ENCODE data around the gene DDX1. TPM values are rescaled to one million over a fixed set of nuclear protein-coding genes. Genes with fewer than 3 reads are reported as not detected.

DDX1 gene
- total and polyA plus RNA-seq, 2 of the 4 experiments (the other 2 are of a cell fraction), result 73.6 to 74.9 TPM

- ChIA-PET CTCF (no interaction called here), POLR2A (ENCODE audit: unreplicated experiment) (no interaction called here)
- no peaks in the 10 kb centered on the region for H3K27me3 ChIP-seq (ENCODE audit: control insufficient read depth, insufficient read depth, low read length)
- no TSS peak for BruUV-seq (replicated peaks)
- H3K79me1 ChIP-seq (ENCODE audit: low read depth in 1 of 2, low read length in 2 of 2), result peaks cover 3 to 18% of the 10 kb centered on the region in 2 experiments; a peak in 3 of 4 replicates
- H3K36me3 ChIP-seq (ENCODE audit: control insufficient read depth, insufficient read depth, low read length), result peaks cover under 1% of the 10 kb centered on the region
- no peak overlapping the region for H2BK15ac ChIP-seq (ENCODE audit: low read depth, low read length)
- H3K9ac ChIP-seq (ENCODE audit: low read depth, low read length), result no peak overlapping the region
- H4K5ac ChIP-seq (ENCODE audit: low read depth, low read length), result no peak overlapping the region
- no peak overlapping the region for H4K8ac ChIP-seq (ENCODE audit: low read depth in 2 of 2, low read length in 2 of 2)
- H2AK9ac ChIP-seq (replicated peaks; ENCODE audit: low read depth, low read length, poor library complexity), result no peak overlapping the region
- no peaks in the 10 kb centered on the region for H3K4me1 ChIP-seq (ENCODE audit: control insufficient read depth, insufficient read depth, low read length)
- dilution Hi-C loops (cut with HindIII; ENCODE audit: low sequenced_read_pairs, unreplicated experiment) (no loop called here), in situ Hi-C loops (cut with MboI; ENCODE audit: low sequenced_read_pairs) (no loop called here), intact Hi-C loops (cut with micrococcal nuclease) (no loop called here)
- H3K18ac ChIP-seq (ENCODE audit: low read depth, low read length), result no peak overlapping the region
- no peak for ATAC-seq (ENCODE audit: low read depth)
- no peak overlapping the region for H2AK5ac ChIP-seq (ENCODE audit: low read depth, low read length)
- no peak overlapping the region for H3K4me2 ChIP-seq (ENCODE audit: low read depth, low read length)
- H3K23ac ChIP-seq (ENCODE audit: low read depth, low read length), result no peak overlapping the region
- H3K27ac ChIP-seq (ENCODE audit: insufficient read depth, low read length), result no peak overlapping the region
- DNase-seq, result no peak
- no peak for TF ChIP-seq RAD21 (IDR thresholded peaks at IDR 0.05; ENCODE audit: low read length)
- no peak for TF ChIP-seq MAFK (IDR thresholded peaks at IDR 0.05; ENCODE audit: low read depth, low read length)
- no peak for TF ChIP-seq CEBPB (IDR thresholded peaks at IDR 0.05; ENCODE audit: low read depth, low read length)
- no peak for TF ChIP-seq CHD1 (IDR thresholded peaks at IDR 0.05; ENCODE audit: low read depth, low read length)
- no peak for TF ChIP-seq ELK1 (IDR thresholded peaks at IDR 0.05; ENCODE audit: borderline replicate concordance, low read depth, low read length)
- TF ChIP-seq CTCF (conservative IDR thresholded peaks at IDR 0.05; ENCODE audit: low read depth, low read length), result no peak
- no peak overlapping the region for H3K4ac ChIP-seq (ENCODE audit: low read depth, low read length)
- no peak overlapping the region for H4K91ac ChIP-seq (ENCODE audit: insufficient read depth, low read depth, low read length)
- H3K14ac ChIP-seq (replicated peaks; ENCODE audit: low read depth, low read length), result no peak overlapping the region
- H3K9me3 ChIP-seq (ENCODE audit: control insufficient read depth, insufficient read depth, low read length), result no peaks in the 10 kb centered on the region
- no peak overlapping the region for H2AFZ ChIP-seq (replicated peaks; ENCODE audit: low read length, poor library complexity)
- 0 out of 2 replicates have a peak, but pooled peaks cover 3% of the 10 kb centered on the region for H3K9me1 ChIP-seq (ENCODE audit: insufficient read depth, low read length)
- no peak overlapping the region for H3K4me3 ChIP-seq (ENCODE audit: insufficient read depth, low read depth, low read length)
- H2BK120ac ChIP-seq (ENCODE audit: low read depth, low read length), result no peak overlapping the region
- no peak overlapping the region for H2BK20ac ChIP-seq (ENCODE audit: low read depth, low read length)
- H3K56ac ChIP-seq (ENCODE audit: extremely low read depth, insufficient read depth, low read length), result no peak overlapping the region
- no CpG with 5 or more reads among the region's 2 CpGs for WGBS, 2 experiments (ENCODE audit: extremely low coverage in 2 of 2, insufficient read length in 1 of 2)
- no peak overlapping the region for H2BK5ac ChIP-seq (ENCODE audit: low read depth, low read length, poor library complexity, severe bottlenecking)
- no peaks in the 10 kb centered on the region for H4K20me1 ChIP-seq (ENCODE audit: insufficient read depth, low read length)
Measured at GRCh38 chr2:15544227-15544626, 47.4 kb upstream of the DDX1 start.

Data from IMR-90 (cell line).